Testis (tissue), 3 donors: ENCODE measurements around the gene PRSS27. TPM values are rescaled to one million over a fixed set of nuclear protein-coding genes. Genes with fewer than 3 reads are reported as not detected.

ENCODE experiments used
- DNase-seq: peaks from one replicate; pipeline ENCODE4 v3.0.0-alpha.2; 2019
- H3K27ac ChIP-seq, 2 donors: fragments of 200-600 bp; sonication (generic); one replicate each; pipeline ENCODE4 v1.5.1; 2019
- H3K27me3 ChIP-seq: fragments of 200-600 bp; sonication (generic); one replicate; pipeline ENCODE4 v1.5.1; 2019
- H3K36me3 ChIP-seq: fragments of 200-600 bp; sonication (generic); one replicate; pipeline ENCODE4 v1.5.1; 2017; ENCODE audit warnings: low read depth; ENCODE audit errors: missing control alignments
- H3K4me1 ChIP-seq: fragments of 200-600 bp; sonication (generic); one replicate; pipeline ENCODE4 v1.5.1; 2019
- H3K4me3 ChIP-seq, 2 donors: fragments of 200-600 bp; sonication (generic); one replicate each; pipeline ENCODE4 v1.5.1; 2017 to 2019
- H3K9me3 ChIP-seq: fragments of 200-600 bp; sonication (generic); one replicate; pipeline ENCODE4 v1.5.1; 2017
- POLR2A ChIP-seq: fragments of 450-650 bp; IDR thresholded peaks from one replicate; pipeline ENCODE4 v1.6.1; 2017; ENCODE audit warnings: antibody characterized with exemption, mild to moderate bottlenecking, moderate library complexity
- WGBS, 2 donors: methylation state at CpG; one replicate each; pipeline ENCODE4 v1.1.5; 2018; 5-methylcytosine and 5-hydroxymethylcytosine counted together
- intact Hi-C: fragments of 100-400 bp; cut with DNase I; formaldehyde crosslinking; loops from one replicate; pipeline ENCODE4 v1.15.1; 2023; ENCODE audit warnings: low total_unique reads
- polyA plus RNA-seq: library from polyadenylated mRNA; stranded (reverse); fragments of 350-450 nt; fragmentation: Illumina TruSeq; extraction: RNeasy Lipid Tissue Mini Kit (QIAGEN cat#74804); gene quantifications from one replicate; pipeline ENCODE4 v1.2.3, GENCODE V29; 2014; ENCODE audit warnings: low read depth, low replicate concordance; ENCODE audit not compliant: insufficient read depth
- total RNA-seq, 2 donors: library from RNA; depleted of rRNA; stranded (reverse); fragments of >200 nt; gene quantifications; one replicate each; pipeline ENCODE4 v1.2.3, GENCODE V29; 2016
- TF ChIP-seq, protein P1 (sequence below), 3 experiments: fragments of 450-650 bp in 2 of 3; fragments of 200-600 bp in 1 of 3; sonication (generic) in 1 of 3; IDR thresholded peaks; one replicate each; pipeline ENCODE4 v1.5.1; 2016 to 2019; ENCODE audit warnings: antibody characterized with exemption in 3 of 3, mild to moderate bottlenecking in 2 of 3, moderate library complexity in 1 of 3

PRSS27 gene
- total and polyA plus RNA-seq, 3 donors from 2014 or later: 4.3 to 6.7 (median 6.4) TPM

DNA sequence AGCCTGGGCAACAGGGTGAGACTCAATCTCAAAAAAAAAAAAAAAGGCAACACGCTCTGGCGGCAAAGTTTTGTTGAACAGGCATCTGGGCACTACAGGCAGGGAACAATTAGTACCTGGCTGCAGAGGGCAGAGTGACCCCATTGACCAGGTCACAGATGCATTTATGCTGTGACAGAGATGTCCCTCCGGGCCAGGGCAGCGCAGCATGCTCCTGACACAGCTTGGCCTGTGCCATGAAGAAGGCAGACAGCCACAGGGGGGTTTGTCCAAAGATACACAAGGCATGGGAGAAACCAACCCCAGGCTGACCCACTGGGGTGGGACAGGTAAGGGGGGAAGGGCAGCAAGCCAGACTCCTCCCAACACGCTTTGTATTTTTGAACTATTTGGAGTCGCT lies 24.7 kb upstream of the PRSS27 start:
- Histone ChIP-seq H3K27ac (no peak overlapping the region), H3K36me3 (no peaks in the 10 kb centered on the region), H3K27me3 (no peaks in the 10 kb centered on the region), H3K4me1 (no peaks in the 10 kb centered on the region), H3K9me3 (no peaks in the 10 kb centered on the region), H3K4me3 (no peak overlapping the region)
- TF ChIP-seq, protein P1, sequence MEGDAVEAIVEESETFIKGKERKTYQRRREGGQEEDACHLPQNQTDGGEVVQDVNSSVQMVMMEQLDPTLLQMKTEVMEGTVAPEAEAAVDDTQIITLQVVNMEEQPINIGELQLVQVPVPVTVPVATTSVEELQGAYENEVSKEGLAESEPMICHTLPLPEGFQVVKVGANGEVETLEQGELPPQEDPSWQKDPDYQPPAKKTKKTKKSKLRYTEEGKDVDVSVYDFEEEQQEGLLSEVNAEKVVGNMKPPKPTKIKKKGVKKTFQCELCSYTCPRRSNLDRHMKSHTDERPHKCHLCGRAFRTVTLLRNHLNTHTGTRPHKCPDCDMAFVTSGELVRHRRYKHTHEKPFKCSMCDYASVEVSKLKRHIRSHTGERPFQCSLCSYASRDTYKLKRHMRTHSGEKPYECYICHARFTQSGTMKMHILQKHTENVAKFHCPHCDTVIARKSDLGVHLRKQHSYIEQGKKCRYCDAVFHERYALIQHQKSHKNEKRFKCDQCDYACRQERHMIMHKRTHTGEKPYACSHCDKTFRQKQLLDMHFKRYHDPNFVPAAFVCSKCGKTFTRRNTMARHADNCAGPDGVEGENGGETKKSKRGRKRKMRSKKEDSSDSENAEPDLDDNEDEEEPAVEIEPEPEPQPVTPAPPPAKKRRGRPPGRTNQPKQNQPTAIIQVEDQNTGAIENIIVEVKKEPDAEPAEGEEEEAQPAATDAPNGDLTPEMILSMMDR (IDR thresholded peaks at IDR 0.05): no peak
- TF ChIP-seq POLR2A: no peak
- DNase-seq: no peak
- intact Hi-C loops: no loop called here
- WGBS, 2 donors: 79 to 89% methylated on average over 5 to 6 of the region's 6 CpGs

DNA sequence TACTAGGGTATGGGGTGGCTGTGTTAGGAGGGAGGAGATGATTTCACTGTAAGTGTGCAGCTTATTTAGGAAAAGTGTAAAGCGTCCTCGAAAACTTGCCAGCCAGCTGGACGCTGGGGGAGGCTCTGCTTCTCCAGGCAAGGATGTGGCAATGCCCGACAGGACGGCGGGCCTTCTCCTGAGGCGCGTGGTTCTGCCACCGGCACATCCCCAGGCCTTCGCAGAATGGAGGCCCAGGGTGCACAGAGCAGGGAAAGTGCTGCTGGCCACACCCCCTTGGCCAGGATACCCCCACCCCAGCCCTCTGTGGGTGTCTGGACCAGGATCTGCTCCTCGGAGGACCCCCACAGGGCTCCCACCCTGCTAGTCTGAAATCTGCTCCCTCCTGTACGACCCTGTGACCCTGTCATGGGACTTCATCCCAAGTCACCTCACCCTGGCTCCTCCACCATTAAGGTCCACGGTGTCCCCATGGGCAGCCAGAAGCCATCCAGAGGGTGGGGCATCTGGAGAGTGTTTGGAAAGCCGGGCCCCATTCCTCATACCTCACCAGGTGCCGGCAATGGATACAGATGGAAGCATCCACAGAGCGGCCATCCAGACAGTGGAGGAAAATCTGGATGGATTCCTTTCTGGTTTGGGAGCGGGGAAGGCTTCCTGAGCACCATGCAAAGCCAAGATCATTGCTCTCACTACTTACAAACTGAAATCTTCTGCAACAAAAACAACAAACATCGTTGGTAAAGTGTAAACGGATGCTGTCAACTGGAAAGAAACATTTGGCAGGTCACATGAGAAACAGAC lies 23.2 kb upstream of the PRSS27 start:
- no peak for DNase-seq
- H3K27me3 ChIP-seq: no peaks in the 10 kb centered on the region
- H3K27ac ChIP-seq: no peak overlapping the region
- intact Hi-C loops: no loop called here
- no peaks in the 10 kb centered on the region for H3K4me1 ChIP-seq
- H3K9me3 ChIP-seq: no peaks in the 10 kb centered on the region
- WGBS, 2 donors: 86 to 87% methylated on average over 14 to 19 of the region's 19 CpGs
- TF ChIP-seq, protein P1 (IDR thresholded peaks at IDR 0.05): no peak
- no peak for TF ChIP-seq POLR2A
- H3K4me3 ChIP-seq: no peak overlapping the region
- no peaks in the 10 kb centered on the region for H3K36me3 ChIP-seq

DNA sequence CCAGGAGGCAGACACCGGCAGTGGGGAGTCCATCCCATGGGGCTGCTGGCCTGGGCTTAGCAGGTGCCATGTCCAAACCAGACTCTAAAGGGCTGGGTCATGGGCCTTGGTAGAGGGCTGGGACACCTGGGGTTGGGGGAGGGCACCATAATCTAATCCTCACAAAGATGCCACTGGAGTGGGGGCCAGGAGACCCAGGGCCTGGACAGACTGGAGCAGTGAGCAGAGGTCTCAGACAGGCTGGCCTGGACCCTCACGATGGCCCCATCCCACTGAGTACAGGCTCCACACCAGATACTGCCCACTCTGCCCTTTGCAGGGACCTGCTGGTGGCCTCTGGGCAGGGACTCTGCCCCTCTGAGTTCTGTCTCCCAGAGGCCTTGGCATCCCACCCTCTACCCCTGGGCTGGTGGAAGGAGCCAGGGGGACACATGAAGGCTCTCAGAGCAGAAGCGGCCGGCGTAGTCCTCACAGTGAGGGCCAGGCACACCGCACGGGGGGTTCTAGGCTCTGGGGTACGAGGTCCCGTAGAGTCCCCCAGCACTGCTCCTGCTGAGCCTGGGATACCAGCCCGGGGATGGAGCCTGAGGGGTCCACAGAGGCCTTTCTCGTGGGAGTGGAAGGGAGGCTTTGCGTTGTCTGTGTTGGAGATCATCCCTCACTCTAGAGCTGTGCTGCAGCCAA lies 22.4 kb upstream of the PRSS27 start:
- Histone ChIP-seq H3K27ac (no peak overlapping the region), H3K9me3 (no peaks in the 10 kb centered on the region)
- TF ChIP-seq POLR2A: no peak
- TF ChIP-seq, protein P1 (IDR thresholded peaks at IDR 0.05): no peak

DNA sequence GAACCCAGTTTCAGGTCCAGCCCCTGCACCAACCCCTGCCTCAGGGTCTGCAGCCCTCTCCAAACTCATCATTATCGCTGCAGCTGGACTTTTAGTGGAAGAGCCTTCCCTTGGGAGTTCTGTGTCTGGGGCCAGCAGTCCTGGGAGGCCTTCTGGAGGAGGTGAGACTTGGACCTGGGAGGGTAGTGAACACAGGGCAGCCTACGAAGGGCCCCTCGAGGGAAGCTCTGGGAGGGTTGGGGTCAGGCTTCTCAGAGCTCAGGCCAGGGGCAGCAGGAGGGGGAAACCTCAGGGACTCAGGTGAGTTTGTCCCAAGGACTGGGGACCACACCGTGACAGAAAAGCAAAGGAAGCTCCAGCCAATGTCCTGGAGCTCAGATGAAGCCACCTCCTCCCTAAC lies 21.1 kb upstream of the PRSS27 start:
- no peaks in the 10 kb centered on the region for H3K9me3 ChIP-seq
- H3K4me3 ChIP-seq: no peak overlapping the region
- H3K4me1 ChIP-seq: no peaks in the 10 kb centered on the region
- 83 to 96% methylated on average over 4 of the region's 4 CpGs for WGBS, 2 donors
- no peaks in the 10 kb centered on the region for H3K27me3 ChIP-seq
- no peak for DNase-seq
- H3K36me3 ChIP-seq: no peaks in the 10 kb centered on the region
- no peak for TF ChIP-seq POLR2A
- TF ChIP-seq, protein P1 (IDR thresholded peaks at IDR 0.05): no peak
- H3K27ac ChIP-seq: no peak overlapping the region
- intact Hi-C loops: no loop called here

More for the DNA sequence above, 22.4 kb upstream of the PRSS27 start:
- intact Hi-C loops: no loop called here
- no peak for DNase-seq
- no peaks in the 10 kb centered on the region for H3K36me3 ChIP-seq
- 82 to 92% methylated on average over 8 to 12 of the region's 12 CpGs for WGBS, 2 donors
- H3K4me3 ChIP-seq: no peak overlapping the region
- H3K4me1 ChIP-seq: no peaks in the 10 kb centered on the region
- H3K27me3 ChIP-seq: no peaks in the 10 kb centered on the region
